Natural killer cell treated with Interleukin-12 subunit alpha and Interleukin-12 subunit beta and Interleukin-15 and Interleukin-18, amount 100 ng/mL, for 72 hours (primary cell): ENCODE measurements around the gene DPPA5. TPM values are rescaled to one million over a fixed set of nuclear protein-coding genes. Genes with fewer than 3 reads are reported as not detected.
"Not testable (repeated sequence)": the region's sequence is repeated elsewhere in the genome, so short reads cannot be mapped to it uniquely, and the experiment has no call there.

Experiments used
- ATAC-seq, 2 donors: fragments of 150-1000 bp; cut with Tn5 transposase in 1 of 2; sonication (Bioruptor Pico), chemical (Tn5 transposase) in 1 of 2; 2 replicates each; pipeline ENCODE4 v1.10.0; 2021
- DNase-seq: peaks from one replicate; pipeline ENCODE4 v3.0.0; 2022; ENCODE audit warnings: low spot score
- H3K27ac Mint-ChIP-seq, 2 donors: 1 replicate in 1 of 2; 2 replicates in 1 of 2; pipeline ENCODE4 v1.8.0; 2022; ENCODE audit warnings: mixed read lengths in 2 of 2, mild to moderate bottlenecking in 1 of 2, moderate library complexity in 1 of 2
- H3K27me3 Mint-ChIP-seq, 2 donors: 1 replicate in 1 of 2; 2 replicates in 1 of 2; pipeline ENCODE4 v1.8.0; 2022; ENCODE audit warnings: mixed read lengths in 2 of 2
- H3K36me3 Mint-ChIP-seq: one replicate; pipeline ENCODE4 v1.8.0; 2022; ENCODE audit warnings: mixed read lengths
- H3K4me1 Mint-ChIP-seq, 2 donors: 1 replicate in 1 of 2; 2 replicates in 1 of 2; pipeline ENCODE4 v1.8.0; 2022; ENCODE audit warnings: low read depth in 2 of 2, mixed read lengths in 2 of 2, mild to moderate bottlenecking in 1 of 2
- H3K4me3 Mint-ChIP-seq: one replicate; pipeline ENCODE4 v1.8.0; 2022; ENCODE audit warnings: mixed read lengths
- H3K9me3 Mint-ChIP-seq: 2 replicates; pipeline ENCODE4 v1.8.0; 2022; ENCODE audit warnings: mixed read lengths
- total RNA-seq, 2 donors: library from RNA; stranded (reverse); gene quantifications; one replicate each; pipeline ENCODE4 v1.2.3, GENCODE V29; 2022

The DPPA5 gene
- not detected for total RNA-seq

- H3K4me1 Mint-ChIP-seq = peaks cover 0 to 3% of the 10 kb centered on the region in 2 donors
- no peak for ATAC-seq
- no peaks in the 10 kb centered on the region for H3K36me3 Mint-ChIP-seq
- peaks cover 10 to 17% of the 10 kb centered on the region in 2 donors for H3K27me3 Mint-ChIP-seq
- DNase-seq = no peak
- no peaks in the 10 kb centered on the region for H3K9me3 Mint-ChIP-seq
- H3K4me3 Mint-ChIP-seq = no peak within 1 kb of the TSS
- H3K27ac Mint-ChIP-seq = no peak within 1 kb of the TSS
These were observed at the start of gene DPPA5 for GRCh38 chr6:73353636-73354593. Gene DPPA5 (minus strand): TSS chr6:73354276. CDS start chr6:73354225, 51 bp downstream.

GRCh38 chr6:73400656-73401055 lies 46.6 kb upstream of the DPPA5 start:
- H3K4me1 Mint-ChIP-seq = no peaks in the 10 kb centered on the region
- H3K9me3 Mint-ChIP-seq = no peaks in the 10 kb centered on the region
- no peak overlapping the region for H3K4me3 Mint-ChIP-seq
- no peaks in the 10 kb centered on the region for H3K36me3 Mint-ChIP-seq
- ATAC-seq = no peak
- no peaks in the 10 kb centered on the region for H3K27me3 Mint-ChIP-seq
- DNase-seq = no peak
- H3K27ac Mint-ChIP-seq = no peak overlapping the region

GRCh38 chr6:73395875-73396274 lies 41.8 kb upstream of the DPPA5 start:
- no peaks in the 10 kb centered on the region for H3K36me3 Mint-ChIP-seq
- no peak overlapping the region for H3K4me3 Mint-ChIP-seq
- H3K27ac Mint-ChIP-seq = no peak overlapping the region
- H3K9me3 Mint-ChIP-seq = no peaks in the 10 kb centered on the region
- no peak for DNase-seq
- no peak for ATAC-seq
- H3K27me3 Mint-ChIP-seq = no peaks in the 10 kb centered on the region
- H3K4me1 Mint-ChIP-seq = peaks cover 0 to 7% of the 10 kb centered on the region in 2 donors

GRCh38 chr6:73394577-73395354 lies 40.7 kb upstream of the DPPA5 start, which contains the start of gene DDX43:
Gene DDX43 (plus strand): TSS chr6:73394828. CDS start chr6:73394906, 78 bp downstream.
- no peaks in the 10 kb centered on the region for H3K27me3 Mint-ChIP-seq
- H3K27ac Mint-ChIP-seq = peak within 1 kb of the TSS in 1 of 2 donors; percentile 85
- H3K4me3 Mint-ChIP-seq = no peak within 1 kb of the TSS
- no peaks in the 10 kb centered on the region for H3K9me3 Mint-ChIP-seq
- H3K4me1 Mint-ChIP-seq = peaks cover 0 to 7% of the 10 kb centered on the region in 2 donors
- ATAC-seq (peak in 1 of 2 donors; percentile 92), DNase-seq (peak; percentile 69)
- H3K36me3 Mint-ChIP-seq = no peaks in the 10 kb centered on the region

- DNase-seq (no peak), ATAC-seq (no peak)
- no peaks in the 10 kb centered on the region for H3K36me3 Mint-ChIP-seq
- H3K4me3 Mint-ChIP-seq = no peak overlapping the region
- peaks cover 5 to 9% of the 10 kb centered on the region in 2 donors for H3K4me1 Mint-ChIP-seq
- H3K27me3 Mint-ChIP-seq = no peaks in the 10 kb centered on the region
- H3K27ac Mint-ChIP-seq = no peak overlapping the region
- H3K9me3 Mint-ChIP-seq = no peaks in the 10 kb centered on the region
These were observed 39.2 kb upstream of the DPPA5 start for GRCh38 chr6:73393278-73393677.

- not testable (repeated sequence) for H3K27me3 Mint-ChIP-seq, H3K4me3 Mint-ChIP-seq, DNase-seq, H3K27ac Mint-ChIP-seq, H3K36me3 Mint-ChIP-seq, H3K4me1 Mint-ChIP-seq, H3K9me3 Mint-ChIP-seq, ATAC-seq
These were observed 38.1 kb upstream of the DPPA5 start for GRCh38 chr6:73392188-73392587.

- peak overlapping the region in 1 of 2 donors; percentile 4 for H3K27ac Mint-ChIP-seq
- peaks cover 5 to 9% of the 10 kb centered on the region in 2 donors for H3K4me1 Mint-ChIP-seq
- no peaks in the 10 kb centered on the region for H3K27me3 Mint-ChIP-seq
- H3K36me3 Mint-ChIP-seq = no peaks in the 10 kb centered on the region
- no peak overlapping the region for H3K4me3 Mint-ChIP-seq
- DNase-seq (no peak), ATAC-seq (no peak)
- no peaks in the 10 kb centered on the region for H3K9me3 Mint-ChIP-seq
These were observed 37.6 kb upstream of the DPPA5 start for GRCh38 chr6:73391675-73392074.

- Mint-ChIP-seq H3K9me3 (no peaks in the 10 kb centered on the region), H3K36me3 (no peaks in the 10 kb centered on the region), H3K27ac (no peak overlapping the region), H3K4me1 (peaks cover 5 to 8% of the 10 kb centered on the region in 2 donors), H3K27me3 (no peaks in the 10 kb centered on the region), H3K4me3 (no peak overlapping the region)
- ATAC-seq (no peak), DNase-seq (no peak)
These were observed 35.8 kb upstream of the DPPA5 start for GRCh38 chr6:73389854-73390253.

GRCh38 chr6:73388800-73389512 lies 34.9 kb upstream of the DPPA5 start:
- peak; percentile 77 for DNase-seq
- H3K27ac Mint-ChIP-seq = peak overlapping the region; percentile 70 to 83
- peaks cover 5 to 6% of the 10 kb centered on the region in 2 donors for H3K4me1 Mint-ChIP-seq
- H3K36me3 Mint-ChIP-seq = no peaks in the 10 kb centered on the region
- peak overlapping the region; percentile 77 for H3K4me3 Mint-ChIP-seq
- peak; percentile 94 to 98 for ATAC-seq
- H3K27me3 Mint-ChIP-seq = no peaks in the 10 kb centered on the region
- no peaks in the 10 kb centered on the region for H3K9me3 Mint-ChIP-seq

GRCh38 chr6:73388433-73388799 lies 34.3 kb upstream of the DPPA5 start:
- H3K4me1 Mint-ChIP-seq = peaks cover 2 to 5% of the 10 kb centered on the region in 2 donors
- H3K4me3 Mint-ChIP-seq = peak overlapping the region; percentile 77
- no peaks in the 10 kb centered on the region for H3K9me3 Mint-ChIP-seq
- DNase-seq (no peak), ATAC-seq (no peak)
- no peaks in the 10 kb centered on the region for H3K27me3 Mint-ChIP-seq
- H3K27ac Mint-ChIP-seq = peak overlapping the region; percentile 70 to 83
- no peaks in the 10 kb centered on the region for H3K36me3 Mint-ChIP-seq

GRCh38 chr6:73382462-73383113 lies 28.5 kb upstream of the DPPA5 start:
- no peaks in the 10 kb centered on the region for H3K9me3 Mint-ChIP-seq
- H3K27me3 Mint-ChIP-seq = no peaks in the 10 kb centered on the region
- no peaks in the 10 kb centered on the region for H3K36me3 Mint-ChIP-seq
- no peaks in the 10 kb centered on the region for H3K4me1 Mint-ChIP-seq
- no peak overlapping the region for H3K4me3 Mint-ChIP-seq
- DNase-seq = no peak
- ATAC-seq = no peak
- no peak overlapping the region for H3K27ac Mint-ChIP-seq

GRCh38 chr6:73381531-73381930 lies 27.5 kb upstream of the DPPA5 start:
- H3K9me3 Mint-ChIP-seq, H3K4me1 Mint-ChIP-seq, H3K27ac Mint-ChIP-seq, ATAC-seq, H3K27me3 Mint-ChIP-seq, H3K4me3 Mint-ChIP-seq, DNase-seq, H3K36me3 Mint-ChIP-seq: not testable (repeated sequence)

GRCh38 chr6:73377225-73377624 lies 23.1 kb upstream of the DPPA5 start:
- Mint-ChIP-seq H3K27me3 (no peaks in the 10 kb centered on the region), H3K4me3 (no peak overlapping the region), H3K27ac (no peak overlapping the region), H3K36me3 (no peaks in the 10 kb centered on the region), H3K9me3 (no peaks in the 10 kb centered on the region), H3K4me1 (no peaks in the 10 kb centered on the region)
- DNase-seq (no peak), ATAC-seq (no peak)
